ENCODE measurements around the gene TAPBP. TPM values are rescaled to one million over a fixed set of nuclear protein-coding genes. Genes with fewer than 3 reads are reported as not detected.
A peak's percentile ranks its signal among the peaks of the same experiment; 100 is the strongest.

The TAPBP gene
- total RNA-seq, 2 experiments from 2014 or later: 207 to 235 TPM

- Mint-ChIP-seq H3K36me3 (no peaks in the 10 kb centered on the region), H3K9me3 (ENCODE audit: low read depth) (no peaks in the 10 kb centered on the region), H3K4me3 (no peak overlapping the region), H3K27me3 (no peaks in the 10 kb centered on the region), H3K4me1 (peaks cover 3% of the 10 kb centered on the region), H3K27ac (no peak overlapping the region)
- ATAC-seq (no peak), DNase-seq (no peak)
- CTCF ChIA-PET: no interaction called here
These were observed 22.6 kb upstream of the TAPBP start for GRCh38 chr6:33336495-33336894.

DNA sequence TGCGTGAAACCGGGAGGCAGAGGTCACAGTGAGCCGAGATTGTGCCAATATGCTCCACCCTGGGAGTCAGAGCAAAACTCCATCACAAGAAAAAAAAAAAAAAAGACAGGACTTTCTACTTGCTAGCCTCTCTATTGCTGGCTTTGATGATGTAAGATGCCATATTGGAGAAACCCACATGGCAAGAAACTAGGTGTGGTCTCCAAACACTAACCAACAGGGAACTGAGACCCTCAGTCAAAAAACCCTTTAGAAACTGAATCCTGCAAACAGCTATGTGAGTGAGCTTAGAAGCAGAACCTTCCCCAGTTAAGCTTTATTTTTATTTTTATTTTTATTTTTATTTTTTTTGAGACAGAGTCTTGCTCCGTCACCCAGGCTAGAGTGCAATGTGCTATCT is 22.0 kb upstream of the TAPBP start:
- Mint-ChIP-seq H3K36me3 (no peaks in the 10 kb centered on the region), H3K9me3 (ENCODE audit: low read depth) (no peaks in the 10 kb centered on the region), H3K27me3 (no peaks in the 10 kb centered on the region), H3K4me3 (no peak overlapping the region), H3K27ac (no peak overlapping the region), H3K4me1 (peaks cover 3% of the 10 kb centered on the region)
- DNase-seq (no peak), ATAC-seq (no peak)
- CTCF ChIA-PET: no interaction called here

DNA sequence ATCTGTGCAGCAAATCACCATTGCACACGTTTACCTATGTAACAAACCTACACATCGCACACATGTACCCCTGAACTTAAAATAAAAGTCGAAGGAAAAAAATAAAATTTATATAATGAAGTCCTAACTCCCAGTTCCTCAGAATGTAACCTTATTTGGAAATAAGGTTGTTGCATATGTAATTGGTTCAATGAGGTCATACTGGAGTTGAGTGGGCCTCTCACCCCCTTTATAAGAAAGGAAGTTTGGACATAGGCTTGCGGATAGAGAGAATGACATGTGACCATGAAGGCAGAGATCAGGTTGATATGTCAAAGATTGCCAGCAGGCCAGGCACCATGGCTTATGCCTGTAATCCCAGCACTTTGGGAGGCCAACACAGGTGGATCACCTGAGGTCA is 19.8 kb upstream of the TAPBP start:
- CTCF ChIA-PET: interaction anchor here (0.6 to 1.0 kb wide), 2 partner anchors 9 to 11 kb away, joined by 3 to 6 read pairs; no protein-coding TSS in a partner anchor
- Mint-ChIP-seq H3K9me3 (ENCODE audit: low read depth) (no peaks in the 10 kb centered on the region), H3K4me3 (no peak overlapping the region), H3K27me3 (no peaks in the 10 kb centered on the region), H3K27ac (no peak overlapping the region), H3K4me1 (peaks cover 3% of the 10 kb centered on the region), H3K36me3 (no peaks in the 10 kb centered on the region)
- DNase-seq (no peak), ATAC-seq (no peak)

GRCh38 chr6:33330736-33331135 is 16.9 kb upstream of the TAPBP start:
- CTCF ChIA-PET: no interaction called here
- DNase-seq (no peak), ATAC-seq (no peak)
- H3K9me3 Mint-ChIP-seq (ENCODE audit: low read depth): no peaks in the 10 kb centered on the region
- no peaks in the 10 kb centered on the region for H3K36me3 Mint-ChIP-seq
- no peaks in the 10 kb centered on the region for H3K27me3 Mint-ChIP-seq
- H3K4me1 Mint-ChIP-seq: peaks cover 5% of the 10 kb centered on the region
- H3K4me3 Mint-ChIP-seq: no peak overlapping the region
- no peak overlapping the region for H3K27ac Mint-ChIP-seq

DNA sequence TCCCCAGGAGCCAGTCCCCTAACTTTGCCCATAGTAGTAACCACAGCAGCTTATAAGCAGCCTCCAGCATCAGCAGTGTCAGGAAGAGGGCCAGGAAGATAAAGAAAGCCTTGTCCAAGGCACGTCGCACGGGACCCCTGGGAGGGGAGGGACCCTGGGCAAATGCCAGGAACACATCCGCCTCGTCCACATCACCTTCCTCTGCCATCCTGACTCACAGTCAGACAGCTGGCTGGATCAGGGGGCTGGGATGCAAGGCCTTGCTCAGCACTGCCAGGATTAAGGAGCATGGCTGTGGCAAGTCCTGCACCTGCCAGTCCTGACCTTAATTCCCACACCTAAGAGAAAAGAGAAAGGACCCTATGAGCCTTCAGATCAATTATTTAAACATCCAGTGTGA is 15.2 kb upstream of the TAPBP start:
- H3K27ac Mint-ChIP-seq: no peak overlapping the region

DNA sequence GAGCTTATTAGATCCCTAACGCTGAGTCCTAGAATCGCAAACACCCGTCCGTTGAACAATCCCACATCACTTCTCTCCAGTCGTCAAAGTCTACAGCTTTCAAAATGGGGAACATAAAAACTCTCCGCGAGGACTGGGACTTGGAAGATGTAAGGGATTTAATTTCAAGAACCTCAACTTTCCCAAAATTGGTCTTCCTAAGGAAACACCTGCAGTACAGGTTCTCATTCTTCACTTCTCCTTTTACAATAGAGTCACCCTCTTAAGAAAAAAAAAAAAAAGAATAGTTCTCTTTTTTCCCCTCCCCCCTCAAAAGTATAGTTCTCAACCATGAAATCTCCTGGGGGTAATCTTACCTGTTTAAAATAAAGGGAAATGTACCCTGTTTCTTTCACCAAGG is 10.2 kb upstream of the TAPBP start:
- Mint-ChIP-seq H3K4me1 (peaks cover 44% of the 10 kb centered on the region), H3K36me3 (peaks cover 30% of the 10 kb centered on the region), H3K4me3 (peak overlapping the region; percentile 94), H3K9me3 (ENCODE audit: low read depth) (no peaks in the 10 kb centered on the region), H3K27me3 (no peaks in the 10 kb centered on the region), H3K27ac (peak overlapping the region; percentile 98)
- CTCF ChIA-PET: interaction anchor here (0.8 to 1.8 kb wide), 3 partner anchors 56 to 297 kb away, joined by 4 to 5 read pairs (median 4); partner anchors contain the start of gene ITPR3
- ATAC-seq: no peak
- DNase-seq: no peak

More for the DNA sequence above, 15.2 kb upstream of the TAPBP start:
- no peak overlapping the region for H3K4me3 Mint-ChIP-seq
- no peaks in the 10 kb centered on the region for H3K36me3 Mint-ChIP-seq
- no peaks in the 10 kb centered on the region for H3K9me3 Mint-ChIP-seq (ENCODE audit: low read depth)
- ATAC-seq: no peak
- no peaks in the 10 kb centered on the region for H3K27me3 Mint-ChIP-seq
- peaks cover 7% of the 10 kb centered on the region for H3K4me1 Mint-ChIP-seq
- CTCF ChIA-PET: interaction anchor here (1.1 to 1.5 kb wide), 2 partner anchors 11 to 15 kb away, joined by 4 read pairs; no protein-coding TSS in a partner anchor
- no peak for DNase-seq

DNA sequence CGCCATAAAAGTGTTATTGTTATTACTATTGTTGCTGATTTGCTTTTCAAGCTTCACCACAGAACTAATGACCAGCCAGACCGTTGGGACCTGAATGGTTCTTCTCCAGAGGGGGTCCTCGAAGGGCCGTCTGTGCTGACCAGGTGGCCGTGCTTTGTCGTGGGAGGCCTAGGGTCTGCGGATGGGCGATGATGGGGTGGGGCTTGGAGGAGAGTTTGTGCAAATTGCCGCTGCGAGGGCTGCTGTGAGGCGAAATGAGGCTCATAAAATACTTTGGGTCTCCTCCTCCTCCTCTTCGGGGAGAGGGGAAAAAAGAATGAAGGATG is 9.7 kb upstream of the TAPBP start:
- Mint-ChIP-seq H3K4me1 (peaks cover 49% of the 10 kb centered on the region), H3K4me3 (peak overlapping the region; percentile 94), H3K9me3 (ENCODE audit: low read depth) (no peaks in the 10 kb centered on the region), H3K27me3 (no peaks in the 10 kb centered on the region), H3K36me3 (peaks cover 35% of the 10 kb centered on the region), H3K27ac (peak overlapping the region; percentile 98)
- CTCF ChIA-PET: interaction anchor here (0.8 to 1.8 kb wide), 3 partner anchors 56 to 298 kb away, joined by 4 to 5 read pairs (median 4); partner anchors contain the start of gene ITPR3
- no peak for DNase-seq
- no peak for ATAC-seq

GRCh38 chr6:33321227-33321626 is 7.3 kb upstream of the TAPBP start:
- peaks cover 66% of the 10 kb centered on the region for H3K4me1 Mint-ChIP-seq
- ATAC-seq (no peak), DNase-seq (no peak)
- H3K27ac Mint-ChIP-seq: peak overlapping the region; percentile 98
- CTCF ChIA-PET: interaction anchor here (1.0 kb wide), 1 partner anchor 105 kb away, joined by 3 read pairs; no protein-coding TSS in a partner anchor
- peaks cover 42% of the 10 kb centered on the region for H3K36me3 Mint-ChIP-seq
- H3K9me3 Mint-ChIP-seq (ENCODE audit: low read depth): no peaks in the 10 kb centered on the region
- H3K4me3 Mint-ChIP-seq: peak overlapping the region; percentile 94
- H3K27me3 Mint-ChIP-seq: no peaks in the 10 kb centered on the region

DNA sequence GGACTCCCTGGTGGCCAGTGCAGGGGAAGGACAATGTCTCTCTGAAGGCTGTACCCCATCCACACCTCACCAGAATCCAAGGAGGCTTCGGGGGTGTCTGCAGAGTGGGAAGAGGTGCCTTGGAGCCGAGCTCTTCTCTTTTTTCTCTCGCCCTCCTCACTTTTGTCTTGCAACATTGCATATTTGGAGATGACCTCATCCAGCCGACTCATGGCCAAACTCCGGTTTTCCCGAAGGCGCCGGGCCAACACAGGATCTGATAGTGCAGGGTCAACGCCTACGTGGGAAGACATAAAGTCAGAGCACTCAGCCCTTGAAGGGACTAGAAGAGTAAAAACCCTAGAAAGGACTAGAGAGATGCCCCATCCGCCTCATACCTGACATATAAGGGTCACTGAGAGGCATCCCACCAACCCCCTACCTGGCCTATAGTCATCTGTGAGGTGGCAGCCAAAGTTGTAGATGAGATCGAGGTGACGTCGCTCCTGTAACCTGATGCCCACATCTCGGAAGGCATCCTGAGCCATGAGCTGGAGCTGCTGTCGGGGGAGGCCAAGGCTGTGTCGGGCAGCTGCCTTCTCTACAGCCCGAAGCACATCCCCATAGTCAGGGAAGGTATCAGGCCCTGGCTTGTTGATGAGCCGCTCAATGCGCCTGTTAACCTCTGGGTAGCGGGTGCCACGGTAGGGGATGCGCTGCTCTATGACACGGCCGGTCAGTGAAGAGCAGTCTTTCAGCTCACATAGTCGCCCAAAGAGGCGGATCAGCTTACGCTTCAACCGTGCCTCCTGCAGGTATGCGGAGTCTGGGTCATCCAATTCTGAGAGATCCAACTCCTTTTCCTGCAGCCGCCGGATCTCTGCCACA is 6.7 kb upstream of the TAPBP start:
- H3K4me1 Mint-ChIP-seq: peaks cover 70% of the 10 kb centered on the region
- DNase-seq: no peak
- H3K4me3 Mint-ChIP-seq: peak overlapping the region; percentile 94
- CTCF ChIA-PET: interaction anchor here (1.0 to 1.4 kb wide), 2 partner anchors 31 to 106 kb away, joined by 3 read pairs; partner anchors contain the start of gene PFDN6
- H3K36me3 Mint-ChIP-seq: peaks cover 42% of the 10 kb centered on the region
- H3K27me3 Mint-ChIP-seq: no peaks in the 10 kb centered on the region
- peak overlapping the region; percentile 61 for H3K27ac Mint-ChIP-seq
- no peaks in the 10 kb centered on the region for H3K9me3 Mint-ChIP-seq (ENCODE audit: low read depth)
- no peak for ATAC-seq

DNA sequence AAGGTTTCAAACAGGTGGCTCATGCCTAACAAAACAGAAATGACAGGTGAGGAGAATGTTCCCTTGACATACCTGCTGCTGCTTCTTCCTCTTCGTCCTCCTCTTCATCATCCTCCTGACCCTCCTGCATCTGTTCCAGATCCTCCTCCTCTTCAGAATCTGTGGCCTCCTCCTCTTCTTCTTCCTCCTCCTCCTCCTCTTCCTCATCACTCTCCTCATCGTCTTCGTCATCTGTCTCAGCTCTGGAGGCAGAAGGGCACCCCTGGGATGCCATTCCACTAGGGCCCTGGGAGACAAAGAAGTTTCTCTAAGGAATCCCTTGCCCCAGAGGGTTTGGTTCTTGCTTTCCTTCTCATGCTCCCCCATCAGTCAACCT is 6.0 kb upstream of the TAPBP start:
- CTCF ChIA-PET: interaction anchor here (0.5 to 3.5 kb wide), 3 partner anchors 11 to 30 kb away, joined by 3 to 21 read pairs (median 3); partner anchors contain the start of gene PFDN6
- H3K9me3 Mint-ChIP-seq (ENCODE audit: low read depth): no peaks in the 10 kb centered on the region

DNA sequence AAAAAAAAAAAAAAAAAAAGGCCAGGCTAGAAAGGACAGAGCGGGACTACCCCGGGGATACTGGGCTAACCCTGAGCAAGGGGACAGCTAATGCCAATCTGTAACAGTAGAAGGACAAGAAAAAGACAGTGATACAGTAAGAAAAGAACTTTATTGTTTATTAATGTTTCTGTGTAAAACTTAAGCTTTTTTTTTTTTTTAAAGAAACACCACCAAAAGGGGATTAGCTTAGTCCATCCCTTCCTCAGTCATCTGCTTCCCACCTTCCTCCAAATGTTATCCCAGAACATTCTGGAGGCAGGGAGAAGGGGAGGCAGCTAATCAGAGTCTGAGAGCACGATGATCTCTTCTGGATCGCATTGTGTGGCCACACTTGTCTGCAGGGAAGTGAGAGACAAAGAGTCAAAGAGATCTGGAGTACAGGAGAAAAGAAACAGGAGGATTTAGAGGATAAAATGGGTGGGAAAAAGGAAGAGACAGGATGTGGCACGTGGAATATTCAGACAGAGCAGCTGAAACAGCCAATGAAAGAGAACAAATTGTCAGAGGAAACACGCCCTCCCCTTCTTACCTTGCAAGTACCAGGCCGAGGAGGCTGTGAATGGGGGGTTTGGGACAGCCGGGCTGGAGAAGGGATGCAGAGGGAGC is 4.7 kb upstream of the TAPBP start:
- no peaks in the 10 kb centered on the region for H3K27me3 Mint-ChIP-seq
- H3K27ac Mint-ChIP-seq: peak overlapping the region; percentile 91
- peak overlapping the region; percentile 90 for H3K4me3 Mint-ChIP-seq
- peaks cover 42% of the 10 kb centered on the region for H3K36me3 Mint-ChIP-seq
- CTCF ChIA-PET: interaction anchor here (0.8 to 3.5 kb wide), 6 partner anchors 19 to 100 kb away, joined by 3 to 21 read pairs (median 5); partner anchors contain the start of genes CUTA, PFDN6, RGL2 and WDR46
- DNase-seq (no peak), ATAC-seq (no peak)
- peaks cover 74% of the 10 kb centered on the region for H3K4me1 Mint-ChIP-seq
- no peaks in the 10 kb centered on the region for H3K9me3 Mint-ChIP-seq (ENCODE audit: low read depth)

More for the DNA sequence above, 6.0 kb upstream of the TAPBP start:
- DNase-seq (no peak), ATAC-seq (no peak)
- H3K4me3 Mint-ChIP-seq: no peak overlapping the region
- no peaks in the 10 kb centered on the region for H3K27me3 Mint-ChIP-seq
- peaks cover 42% of the 10 kb centered on the region for H3K36me3 Mint-ChIP-seq
- H3K27ac Mint-ChIP-seq: peak overlapping the region; percentile 33
- peaks cover 77% of the 10 kb centered on the region for H3K4me1 Mint-ChIP-seq

- H3K9me3 Mint-ChIP-seq (ENCODE audit: low read depth): no peaks in the 10 kb centered on the region
- H3K27ac Mint-ChIP-seq: peak within 1 kb of the TSS; percentile 91
- ATAC-seq: peak; percentile 71
- H3K4me3 Mint-ChIP-seq: peak within 1 kb of the TSS; percentile 90
- CTCF ChIA-PET: interaction anchor here (0.7 to 3.5 kb wide), 10 partner anchors 14 to 1328 kb away, joined by 3 to 21 read pairs (median 4); partner anchors contain the start of genes B3GALT4, CUTA, PFDN6 and RGL2
- peak; percentile 98 for DNase-seq
- no peaks in the 10 kb centered on the region for H3K27me3 Mint-ChIP-seq
- H3K36me3 Mint-ChIP-seq: peaks cover 42% of the 10 kb centered on the region
- H3K4me1 Mint-ChIP-seq: peaks cover 72% of the 10 kb centered on the region
These were observed 4.0 kb upstream of the TAPBP start, which contains the start of gene ZBTB22 for GRCh38 chr6:33317669-33318425. Gene ZBTB22 (minus strand): TSS chr6:33317744. CDS start chr6:33316916, 828 bp downstream.

GRCh38 chr6:33317419-33317668 is 3.5 kb upstream of the TAPBP start:
- Mint-ChIP-seq H3K4me1 (peaks cover 76% of the 10 kb centered on the region), H3K27me3 (no peaks in the 10 kb centered on the region), H3K36me3 (peaks cover 44% of the 10 kb centered on the region), H3K27ac (peak overlapping the region; percentile 70), H3K4me3 (peak overlapping the region; percentile 90), H3K9me3 (ENCODE audit: low read depth) (no peaks in the 10 kb centered on the region)
- CTCF ChIA-PET: interaction anchor here (0.6 to 3.5 kb wide), 8 partner anchors 15 to 1108 kb away, joined by 3 to 21 read pairs (median 6); partner anchors contain the start of genes B3GALT4, PFDN6, RGL2 and RPS18
- DNase-seq (no peak), ATAC-seq (no peak)
